ENCODE data around the gene WDR81. TPM values are rescaled to one million over a fixed set of nuclear protein-coding genes. Genes with fewer than 3 reads are reported as not detected.

WDR81 gene
- total and polyA plus RNA-seq, 2 experiments from 2014 or later: 4.4 to 23.9 TPM

- Histone ChIP-seq H3K36me3 (ENCODE audit: low read depth) (no peaks in the 10 kb centered on the region), H3K27ac (no peak overlapping the region), H3K9me3 (ENCODE audit: low read depth) (no peaks in the 10 kb centered on the region), H3K27me3 (replicated peaks; ENCODE audit: insufficient read depth) (no peaks in the 10 kb centered on the region), H3K4me3 (no peak overlapping the region), H3F3A (ENCODE audit: insufficient read depth) (peaks cover 31% of the 10 kb centered on the region), H4K20me1 (ENCODE audit: insufficient read depth) (no peaks in the 10 kb centered on the region), H3K4me2 (ENCODE audit: unreplicated experiment) (no peak overlapping the region), H3K9me2 (ENCODE audit: insufficient read depth) (no peaks in the 10 kb centered on the region), H2AFZ (no peak overlapping the region), H3K9ac (no peak overlapping the region), H3K79me2 (ENCODE audit: insufficient read depth) (no peaks in the 10 kb centered on the region; the same call in 1 of the 2 replicates), H3K4me1 (ENCODE audit: insufficient read depth) (peaks cover 21% of the 10 kb centered on the region)
- no peak for DNase-seq
- in situ Hi-C loops (cut with MboI): loop anchor here (10.0 kb wide), 1 partner anchor 61 kb away; the partner anchor contains the start of gene WDR81
- WGBS, 2 experiments (ENCODE audit: low coverage in 1 of 2, low lambda C conversion rate in 2 of 2, missing lambda C conversion rate in 2 of 2): 73 to 75% methylated on average over 4 of the region's 4 CpGs
- TF ChIP-seq EZH2 (IDR thresholded peaks at IDR 0.05; ENCODE audit: insufficient read depth, poor library complexity, severe bottlenecking): no peak
- no peak for TF ChIP-seq EZH2phosphoT487 (IDR thresholded peaks at IDR 0.05; ENCODE audit: insufficient read depth, low read depth)
Observed at GRCh38 chr17:1785930-1786329, 61.4 kb downstream of the WDR81 start.

GRCh38 chr17:1786708-1787107 is 62.2 kb downstream of the WDR81 start:
- H3K79me2 ChIP-seq (ENCODE audit: insufficient read depth): peaks cover 7% of the 10 kb centered on the region; the same call in 1 of the 2 replicates
- H3K4me2 ChIP-seq (ENCODE audit: unreplicated experiment): no peak overlapping the region
- H3K27me3 ChIP-seq (replicated peaks; ENCODE audit: insufficient read depth): no peaks in the 10 kb centered on the region
- in situ Hi-C loops (cut with MboI): loop anchor here (10.0 kb wide), 1 partner anchor 62 kb away; the partner anchor contains the start of gene WDR81
- H3K4me3 ChIP-seq: no peak overlapping the region
- peaks cover 21% of the 10 kb centered on the region for H3K4me1 ChIP-seq (ENCODE audit: insufficient read depth)
- WGBS, 2 experiments (ENCODE audit: low coverage in 1 of 2, low lambda C conversion rate in 2 of 2, missing lambda C conversion rate in 2 of 2): 84 to 87% methylated on average over 7 of the region's 7 CpGs
- H4K20me1 ChIP-seq (ENCODE audit: insufficient read depth): no peaks in the 10 kb centered on the region
- no peaks in the 10 kb centered on the region for H3K36me3 ChIP-seq (ENCODE audit: low read depth)
- no peak overlapping the region for H2AFZ ChIP-seq
- peak overlapping the region; percentile 54; the same call in 1 of the 2 replicates for H3K9ac ChIP-seq
- peak overlapping the region; percentile 76 for H3K27ac ChIP-seq
- H3F3A ChIP-seq (ENCODE audit: insufficient read depth): peaks cover 31% of the 10 kb centered on the region
- DNase-seq: no peak
- no peaks in the 10 kb centered on the region for H3K9me3 ChIP-seq (ENCODE audit: low read depth)
- H3K9me2 ChIP-seq (ENCODE audit: insufficient read depth): no peaks in the 10 kb centered on the region
- no peak for TF ChIP-seq EZH2phosphoT487 (IDR thresholded peaks at IDR 0.05; ENCODE audit: insufficient read depth, low read depth)
- TF ChIP-seq EZH2 (IDR thresholded peaks at IDR 0.05; ENCODE audit: insufficient read depth, poor library complexity, severe bottlenecking): no peak

- Histone ChIP-seq H3K9me3 (ENCODE audit: low read depth) (no peaks in the 10 kb centered on the region), H3K4me3 (0 out of 2 replicates have a peak overlapping the region, but pooled peaks have one; percentile 26), H3K9ac (peak overlapping the region; percentile 54), H3K9me2 (ENCODE audit: insufficient read depth) (no peaks in the 10 kb centered on the region), H2AFZ (peak overlapping the region; percentile 58), H3K79me2 (ENCODE audit: insufficient read depth) (peaks cover 14% of the 10 kb centered on the region), H3K36me3 (ENCODE audit: low read depth) (no peaks in the 10 kb centered on the region), H3K4me2 (ENCODE audit: unreplicated experiment) (peak overlapping the region; percentile 49), H4K20me1 (ENCODE audit: insufficient read depth) (no peaks in the 10 kb centered on the region), H3K27me3 (replicated peaks; ENCODE audit: insufficient read depth) (no peaks in the 10 kb centered on the region), H3F3A (ENCODE audit: insufficient read depth) (peaks cover 31% of the 10 kb centered on the region), H3K4me1 (ENCODE audit: insufficient read depth) (peaks cover 21% of the 10 kb centered on the region), H3K27ac (peak overlapping the region; percentile 76)
- DNase-seq: peak; percentile 97
- in situ Hi-C loops (cut with MboI): loop anchor here (10.0 kb wide), 1 partner anchor 63 kb away; the partner anchor contains the start of gene WDR81
- 19% methylated on average over 16 of the region's 16 CpGs for WGBS, 2 experiments (ENCODE audit: low coverage in 1 of 2, low lambda C conversion rate in 2 of 2, missing lambda C conversion rate in 2 of 2)
- TF ChIP-seq EZH2phosphoT487 (IDR thresholded peaks at IDR 0.05; ENCODE audit: insufficient read depth, low read depth) (no peak), EZH2 (IDR thresholded peaks at IDR 0.05; ENCODE audit: insufficient read depth, poor library complexity, severe bottlenecking) (no peak)
Observed at GRCh38 chr17:1787301-1787902, 62.9 kb downstream of the WDR81 start.

MicroRNAs encoded within 50 kb of the gene (microRNA counts, 767-probe panel; counts per million panel counts)
- microRNA hsa-miR-22-3p: 8,326 counts per million, percentile 98 among the panel's probes with 10 or more counts

Other genes starting within 250 kb of the WDR81 start
- 206 and 218 TPM in 2 replicates for gene MYO1C, start 232.0 kb upstream of the WDR81 start, total RNA-seq (2014; rRNA removed; shearing (Covaris generic))
- gene MYO1C, start 232.0 kb upstream of the WDR81 start, polyA plus RNA-seq (2016; fragmentation: Nextera tagmentation; extraction: Ambion mirVana): 196 and 197 TPM in 2 replicates
- 42.3 and 57.8 TPM in 2 replicates for gene INPP5K, start 208.1 kb upstream of the WDR81 start, total RNA-seq (2014; rRNA removed; shearing (Covaris generic))
- gene INPP5K, start 208.1 kb upstream of the WDR81 start, polyA plus RNA-seq (2016; fragmentation: Nextera tagmentation; extraction: Ambion mirVana): 36.1 and 37.5 TPM in 2 replicates
- 19.1 and 34.3 TPM in 2 replicates for gene PITPNA, start 161.9 kb upstream of the WDR81 start, total RNA-seq (2014; rRNA removed; shearing (Covaris generic))
- 31.6 and 34.6 TPM in 2 replicates for gene PITPNA, start 161.9 kb upstream of the WDR81 start, polyA plus RNA-seq (2016; fragmentation: Nextera tagmentation; extraction: Ambion mirVana)
- 8.6 and 9.1 TPM in 2 replicates for gene SLC43A2, start 95.9 kb upstream of the WDR81 start, total RNA-seq (2014; rRNA removed; shearing (Covaris generic))
- gene SLC43A2, start 95.9 kb upstream of the WDR81 start, polyA plus RNA-seq (2016; fragmentation: Nextera tagmentation; extraction: Ambion mirVana): 6.0 and 6.6 TPM in 2 replicates
- gene SCARF1, start 79.0 kb upstream of the WDR81 start, total RNA-seq (2014; rRNA removed; shearing (Covaris generic)): 0.25 TPM in 1 of 2 replicates, not detected in the other
- gene SCARF1, start 79.0 kb upstream of the WDR81 start, polyA plus RNA-seq (2016; fragmentation: Nextera tagmentation; extraction: Ambion mirVana): 0.14 TPM in 1 of 2 replicates, not detected in the other
- 6.4 and 27.6 TPM in 2 replicates for gene RILP, start 74.8 kb upstream of the WDR81 start, total RNA-seq (2014; rRNA removed; shearing (Covaris generic))
- 4.4 and 6.5 TPM in 2 replicates for gene RILP, start 74.8 kb upstream of the WDR81 start, polyA plus RNA-seq (2016; fragmentation: Nextera tagmentation; extraction: Ambion mirVana)
- gene PRPF8, start 39.8 kb upstream of the WDR81 start, total RNA-seq (2014; rRNA removed; shearing (Covaris generic)): 72.2 and 76.9 TPM in 2 replicates
- gene PRPF8, start 39.8 kb upstream of the WDR81 start, polyA plus RNA-seq (2016; fragmentation: Nextera tagmentation; extraction: Ambion mirVana): 90.3 and 93.8 TPM in 2 replicates
- 2.2 and 2.8 TPM in 2 replicates for gene TLCD2, start 14.3 kb upstream of the WDR81 start, total RNA-seq (2014; rRNA removed; shearing (Covaris generic))
- 2.2 and 2.4 TPM in 2 replicates for gene TLCD2, start 14.3 kb upstream of the WDR81 start, polyA plus RNA-seq (2016; fragmentation: Nextera tagmentation; extraction: Ambion mirVana)
- gene SERPINF2, start 18.2 kb downstream of the WDR81 start, total RNA-seq (2014; rRNA removed; shearing (Covaris generic)): not detected in 2 replicates
- 0.08 TPM in 1 of 2 replicates, not detected in the other for gene SERPINF2, start 18.2 kb downstream of the WDR81 start, polyA plus RNA-seq (2016; fragmentation: Nextera tagmentation; extraction: Ambion mirVana)
- 60.3 and 91.4 TPM in 2 replicates for gene SERPINF1, start 37.4 kb downstream of the WDR81 start, total RNA-seq (2014; rRNA removed; shearing (Covaris generic))
- gene SERPINF1, start 37.4 kb downstream of the WDR81 start, polyA plus RNA-seq (2016; fragmentation: Nextera tagmentation; extraction: Ambion mirVana): 28.3 and 29.0 TPM in 2 replicates
- 3.6 and 14.5 TPM in 2 replicates for gene SMYD4, start 105.2 kb downstream of the WDR81 start, total RNA-seq (2014; rRNA removed; shearing (Covaris generic))
- gene SMYD4, start 105.2 kb downstream of the WDR81 start, polyA plus RNA-seq (2016; fragmentation: Nextera tagmentation; extraction: Ambion mirVana): 5.3 and 7.5 TPM in 2 replicates
- gene RPA1, start 105.3 kb downstream of the WDR81 start, total RNA-seq (2014; rRNA removed; shearing (Covaris generic)): 16.4 and 17.3 TPM in 2 replicates
- gene RPA1, start 105.3 kb downstream of the WDR81 start, polyA plus RNA-seq (2016; fragmentation: Nextera tagmentation; extraction: Ambion mirVana): 37.1 and 45.9 TPM in 2 replicates